GM21723 (cell line): ENCODE measurements around the gene PTPN5.
"Not testable (repeated sequence)": the region's sequence is repeated elsewhere in the genome, so short reads cannot be mapped to it uniquely, and the experiment has no call there.

Source experiments
- ATAC-seq: cut with Tn5 transposase; IDR thresholded peaks from one replicate; pipeline ENCODE4 v1.9.1; 2021; ENCODE audit warnings: mild to moderate bottlenecking, moderate library complexity; ENCODE audit not compliant: unreplicated experiment

The PTPN5 gene

DNA sequence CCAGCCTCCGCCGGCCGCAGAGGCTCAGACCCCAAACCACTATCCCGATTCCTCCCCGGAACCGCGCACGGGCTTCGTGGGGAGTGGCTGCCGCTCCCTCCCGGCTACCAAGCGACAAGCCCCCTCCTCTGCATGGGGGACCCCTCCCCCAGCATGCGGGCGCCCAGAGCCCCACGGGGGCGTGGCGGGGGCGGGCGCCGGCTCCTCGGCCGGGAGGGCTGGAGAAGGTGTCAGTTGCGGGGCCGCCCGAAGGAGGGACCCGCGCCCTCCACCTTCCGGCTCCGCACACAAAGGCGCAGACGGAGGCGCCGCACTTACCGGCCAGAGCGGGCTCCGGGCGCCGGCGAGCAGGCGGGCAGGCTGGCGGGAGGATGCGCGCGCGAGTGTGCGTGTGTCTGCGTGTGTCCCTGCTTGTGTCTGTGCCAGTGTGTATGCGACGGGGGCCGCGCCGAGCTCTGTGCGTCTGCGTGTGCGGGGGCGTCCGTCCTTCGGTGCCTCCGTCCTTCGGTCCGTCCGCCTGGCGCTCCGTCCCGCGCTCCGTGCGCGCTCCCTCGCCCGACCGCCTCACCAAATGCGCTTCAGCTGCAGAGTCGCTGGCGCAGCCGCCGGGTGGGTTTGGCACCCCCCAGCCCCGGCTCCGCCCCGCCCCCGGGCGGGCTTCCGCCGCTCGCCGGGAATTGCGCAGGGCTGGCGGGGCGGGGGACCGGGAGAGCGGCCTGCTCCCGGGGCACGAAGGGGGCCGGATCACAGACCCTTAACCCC is at the start of gene PTPN5:
Gene PTPN5 (minus strand): TSS at position 592 of the 762 bp plus-strand sequence. CDS start 19,840 bp downstream, outside the sequence.
- ATAC-seq, result no peak

GRCh38 chr11:18836417-18836816 is 44.8 kb upstream of the PTPN5 start:
- ATAC-seq, result no peak

DNA sequence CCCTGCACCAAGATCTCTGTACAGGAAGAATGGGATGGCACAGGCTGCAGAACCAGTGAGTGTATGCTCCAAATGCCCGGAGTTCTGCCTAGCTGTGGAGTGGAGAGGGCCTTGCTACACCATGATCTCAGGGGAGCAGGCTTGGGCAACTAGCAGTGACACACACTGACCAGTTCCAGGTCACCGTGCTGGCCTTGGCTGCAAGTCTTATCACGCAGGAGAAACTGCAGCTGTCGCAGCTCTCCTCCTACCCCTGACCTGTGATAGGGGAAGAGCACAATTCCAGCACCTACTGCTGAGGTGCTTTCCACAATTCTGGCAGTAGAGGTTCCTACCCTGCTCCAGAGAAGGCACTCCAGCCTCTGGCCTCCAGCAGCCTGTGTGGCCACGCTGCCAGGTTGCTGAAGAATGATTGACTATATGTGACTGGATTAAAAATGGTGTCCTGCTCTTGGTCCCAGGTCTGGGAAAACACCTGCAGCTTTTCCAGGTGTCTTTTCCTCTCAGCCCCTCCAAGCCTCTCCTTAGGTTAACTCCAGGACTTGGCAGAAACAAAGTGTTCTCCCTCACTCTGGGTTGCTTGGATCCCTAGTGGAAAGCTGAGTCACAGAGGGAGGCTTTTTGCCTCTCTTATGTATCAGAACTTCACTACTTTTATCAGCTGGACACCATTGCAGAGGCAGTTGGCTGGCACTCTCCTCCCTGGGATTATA is 43.3 kb upstream of the PTPN5 start:
- no peak for ATAC-seq

- ATAC-seq, result not testable (repeated sequence)
These were observed 28.6 kb upstream of the PTPN5 start for GRCh38 chr11:18820160-18820559.

GRCh38 chr11:18804199-18804999 is 12.8 kb upstream of the PTPN5 start:
- ATAC-seq, result no peak

DNA sequence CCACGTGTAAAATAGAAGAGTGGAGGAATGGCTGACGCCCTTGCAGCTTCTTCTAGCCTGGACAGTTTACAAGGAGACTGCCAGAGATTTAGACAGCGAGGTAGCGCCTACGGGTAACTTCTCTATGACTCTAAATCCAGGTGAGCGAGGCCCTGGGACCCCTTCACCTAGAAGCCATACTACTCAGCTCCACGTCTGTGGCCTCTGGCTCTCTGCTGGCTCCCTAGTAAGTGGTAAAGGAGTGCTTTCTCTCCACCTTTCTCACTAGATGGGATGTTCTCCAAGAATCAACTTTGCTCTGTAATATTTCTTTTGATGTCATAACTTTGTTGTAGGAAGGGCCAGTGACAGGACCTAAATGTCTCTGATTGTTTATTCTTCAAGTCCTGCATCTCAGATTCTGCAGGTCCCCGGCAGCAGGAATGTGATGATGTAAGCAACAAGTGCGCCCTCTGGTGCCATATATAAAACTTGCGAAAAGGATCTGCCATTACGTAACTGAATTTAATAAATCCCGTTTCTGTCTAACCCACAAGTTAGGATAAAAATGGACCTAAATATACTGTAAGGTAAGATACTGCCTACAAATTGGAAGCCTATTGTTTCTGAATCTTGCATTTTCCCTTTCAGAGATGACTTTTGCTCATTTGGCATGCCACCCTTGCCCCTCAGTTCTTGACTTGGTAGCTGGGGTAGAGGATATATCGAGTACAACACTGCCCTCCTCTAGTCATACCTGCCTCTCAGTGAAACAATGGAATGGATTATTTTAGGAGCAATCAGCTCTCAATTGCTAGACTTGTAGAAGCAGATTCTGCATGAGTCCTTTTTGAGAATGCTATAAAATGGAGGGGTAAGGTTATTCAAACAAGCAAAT is 11.0 kb upstream of the PTPN5 start:
- no peak for ATAC-seq

GRCh38 chr11:18798799-18799469 is 7.3 kb upstream of the PTPN5 start:
- no peak for ATAC-seq

DNA sequence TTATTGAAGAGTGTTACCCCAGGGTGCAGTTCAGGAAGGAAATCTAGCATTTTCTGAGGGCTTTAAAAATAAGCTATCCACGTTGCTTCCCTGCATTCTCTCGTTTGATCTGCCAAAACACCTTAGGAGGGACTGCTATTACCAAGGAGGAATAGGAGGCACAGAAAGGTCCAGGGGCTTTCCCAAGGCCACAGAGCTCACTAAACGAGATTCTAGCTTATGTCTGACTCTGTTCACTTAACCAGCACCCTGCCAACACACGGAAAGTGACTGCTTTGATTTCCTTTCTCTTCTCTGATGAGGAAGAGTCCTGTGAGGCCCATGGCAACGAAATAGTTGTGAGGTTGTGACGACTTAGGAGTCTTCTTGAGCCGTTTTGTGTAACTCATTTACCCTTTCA is 3.4 kb upstream of the PTPN5 start:
- no peak for ATAC-seq

DNA sequence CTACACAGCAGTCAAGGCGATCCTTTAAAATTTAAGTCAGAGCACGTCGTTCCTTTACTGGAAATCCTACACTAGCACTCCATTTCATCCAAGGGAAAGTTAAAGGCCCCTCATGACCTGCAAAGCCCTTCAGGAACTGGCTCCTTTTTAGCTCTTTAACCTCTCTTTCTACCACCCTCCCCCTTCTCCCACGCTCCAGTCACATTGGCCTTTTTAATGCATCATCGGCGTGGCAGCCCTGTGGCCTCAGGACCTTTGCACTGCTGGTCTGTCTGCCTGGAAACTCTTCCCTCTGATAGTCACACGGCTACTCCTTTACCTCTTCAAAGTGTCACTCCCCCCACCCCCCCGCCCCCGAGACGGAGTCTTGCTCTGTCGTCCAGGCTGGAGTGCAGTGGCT is 1.2 kb upstream of the PTPN5 start:
- no peak for ATAC-seq

- no peak for ATAC-seq
These were observed 501 bp upstream of the PTPN5 start for GRCh38 chr11:18791969-18792628.

- no peak for ATAC-seq
These were observed 753 bp downstream of the PTPN5 start for GRCh38 chr11:18790883-18791206.

GRCh38 chr11:18789942-18790341 is 1.7 kb downstream of the PTPN5 start:
- no peak for ATAC-seq

- ATAC-seq, result no peak
These were observed 6.2 kb downstream of the PTPN5 start for GRCh38 chr11:18785411-18785810.

DNA sequence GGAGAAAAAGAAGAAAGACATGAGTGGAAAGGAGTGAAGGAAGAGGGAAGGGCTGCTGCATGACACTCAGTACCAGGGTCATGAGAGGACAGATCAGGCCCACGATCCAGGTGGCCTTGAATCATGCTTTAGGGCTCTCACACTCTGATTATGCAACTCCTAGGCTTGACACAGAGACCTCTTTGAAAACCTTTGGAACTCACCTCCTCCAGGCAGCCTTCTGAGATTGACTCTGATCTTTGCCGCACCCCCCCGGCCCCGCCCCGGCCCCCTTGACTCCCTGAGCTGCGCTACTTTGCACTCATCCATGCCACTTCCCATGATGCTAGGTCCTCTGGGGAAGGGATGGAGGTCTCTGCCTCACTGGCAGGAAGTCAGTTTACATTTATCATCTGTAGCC is 10.7 kb downstream of the PTPN5 start:
- ATAC-seq, result no peak

DNA sequence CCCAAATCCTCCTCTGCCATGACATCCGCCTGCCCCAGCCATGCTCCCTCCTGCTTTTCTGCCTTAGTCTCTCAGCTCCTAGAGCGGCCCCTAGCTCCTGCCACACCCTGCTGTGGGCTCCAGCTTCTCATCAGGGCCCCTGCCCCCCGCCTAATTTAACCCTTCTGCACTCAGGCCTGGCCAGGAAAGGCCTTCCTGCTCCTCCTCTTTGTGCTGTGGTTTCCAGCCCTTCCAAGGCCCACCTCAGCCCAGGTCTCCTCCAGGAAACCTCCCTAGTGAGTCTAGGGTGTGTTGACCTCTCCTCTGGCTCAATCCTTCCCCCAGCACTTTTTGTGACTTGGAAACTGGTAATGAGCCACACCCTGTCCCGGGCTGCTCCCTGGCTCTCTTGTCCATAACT is 11.3 kb downstream of the PTPN5 start:
- no peak for ATAC-seq

DNA sequence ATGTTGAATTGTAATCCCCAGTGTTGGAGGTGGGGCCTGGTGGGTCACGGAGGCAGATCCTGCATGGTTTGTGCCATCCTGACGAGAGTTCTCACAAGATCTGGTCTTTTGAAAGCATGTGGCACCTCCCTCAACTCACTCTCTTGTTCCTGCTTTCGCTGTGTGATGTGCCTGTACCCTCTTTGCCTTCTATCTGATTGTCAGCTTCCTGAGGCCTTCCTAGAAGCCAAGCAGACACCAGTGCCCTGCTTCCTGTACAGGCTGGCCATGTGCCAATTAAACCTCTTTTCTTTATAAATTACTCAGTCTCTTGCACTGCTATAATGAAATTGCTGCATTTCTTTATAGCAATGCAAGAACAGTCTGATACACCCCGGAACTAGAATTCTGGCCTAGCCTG is 13.1 kb downstream of the PTPN5 start:
- ATAC-seq, result no peak

DNA sequence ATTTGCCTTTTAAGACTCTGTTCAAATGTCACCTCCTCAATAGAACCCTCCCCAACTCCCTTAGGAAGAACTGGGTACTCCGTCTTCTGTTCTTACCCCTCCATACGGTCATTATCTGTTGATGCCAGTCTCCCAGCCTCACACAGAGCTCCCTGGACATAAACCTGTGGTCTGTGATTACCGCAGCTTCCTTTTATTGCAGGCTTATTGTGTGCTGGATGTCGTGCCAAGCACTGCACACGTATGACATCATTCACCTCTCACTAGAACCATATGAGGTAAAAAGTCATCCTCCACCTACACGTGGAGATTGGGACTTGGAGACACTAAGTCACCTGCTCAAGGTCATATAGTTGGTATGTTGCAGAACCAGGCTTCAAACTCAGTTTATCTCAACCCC is 15.3 kb downstream of the PTPN5 start:
- no peak for ATAC-seq

- ATAC-seq, result peak; percentile 83
These were observed 15.9 kb downstream of the PTPN5 start for GRCh38 chr11:18775492-18776292.

- ATAC-seq, result no peak
These were observed 16.8 kb downstream of the PTPN5 start for GRCh38 chr11:18774801-18775200.
